ENCODE results near the gene CHAT.

Gene CHAT

DNA sequence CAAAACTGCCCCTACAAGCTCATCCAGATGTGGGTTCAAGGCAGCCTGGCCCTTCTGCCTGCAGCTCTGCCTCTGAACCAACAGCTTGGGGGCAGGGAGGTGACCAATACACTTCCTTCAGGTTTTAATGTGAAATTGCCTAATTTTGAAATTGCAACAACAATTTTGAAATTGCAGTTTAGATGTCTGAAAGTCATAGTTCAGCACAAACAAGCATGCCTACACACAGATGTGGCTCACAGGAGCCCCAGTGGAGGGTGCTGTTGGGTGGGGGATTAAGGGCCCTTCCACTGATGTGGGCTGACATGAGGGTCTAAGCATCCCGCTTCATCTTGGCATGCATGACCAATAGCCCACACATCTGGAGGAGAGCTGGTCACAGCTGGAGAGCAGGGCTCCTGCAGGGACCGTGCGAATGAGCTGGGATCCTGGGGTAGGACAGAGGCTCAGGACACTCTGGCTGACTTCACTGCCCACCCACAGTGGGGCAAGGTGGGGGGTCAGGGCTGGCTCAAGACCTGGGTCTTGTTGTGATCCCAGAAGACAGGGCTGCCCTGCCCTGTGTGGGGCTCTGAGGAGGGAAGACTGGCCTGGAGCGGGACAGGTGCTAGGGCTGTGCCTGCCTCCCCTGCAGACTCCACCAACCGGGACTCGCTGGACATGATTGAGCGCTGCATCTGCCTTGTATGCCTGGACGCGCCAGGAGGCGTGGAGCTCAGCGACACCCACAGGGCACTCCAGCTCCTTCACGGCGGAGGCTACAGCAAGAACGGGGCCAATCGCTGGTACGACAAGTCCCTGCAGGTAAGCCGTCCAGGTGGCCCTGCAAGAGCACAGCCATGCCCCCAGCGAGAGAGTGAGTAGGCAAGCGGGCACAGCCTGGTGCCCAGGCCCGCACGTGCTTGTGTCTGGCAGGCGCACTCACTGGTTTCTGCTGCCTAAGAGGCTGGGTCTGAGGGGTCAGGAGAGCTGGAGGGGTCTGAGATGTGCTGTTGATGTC is 32.3 kb downstream of the CHAT start:
- no peak for TF ChIP-seq Cebpa-rat (IDR thresholded peaks at IDR 0.05)
- Histone ChIP-seq H3K4me3 (no peak overlapping the region), H3K27me3 (no peaks in the 10 kb centered on the region), H3K36me3 (no peaks in the 10 kb centered on the region), H3K4me1 (peaks cover 31 to 77% (median 71%) of the 10 kb centered on the region in 10 experiments), H3K27ac (peak overlapping the region in 4 of 11 experiments; percentile 86 to 95 (median 90); a peak in 6 of 22 replicates), H3K4me2 (peak overlapping the region in 10 of 11 experiments; percentile 11 to 93 (median 90); a peak in 16 of 22 replicates), H3K9me3 (replicated peaks in 1 of 11) (no peaks in the 10 kb centered on the region), H3K9ac (no peak overlapping the region), H4K20me1 (no peaks in the 10 kb centered on the region)

GRCh38 chr10:49647554-49647953 is 33.7 kb downstream of the CHAT start:
- peak overlapping the region in 5 of 11 experiments; percentile 76 to 95 (median 89); a peak in 7 of 22 replicates for H3K27ac ChIP-seq
- no peak overlapping the region for H3K4me3 ChIP-seq
- TF ChIP-seq Cebpa-rat (IDR thresholded peaks at IDR 0.05): no peak
- peaks cover 31 to 91% (median 85%) of the 10 kb centered on the region in 10 experiments for H3K4me1 ChIP-seq
- H3K27me3 ChIP-seq: no peaks in the 10 kb centered on the region
- no peaks in the 10 kb centered on the region for H4K20me1 ChIP-seq
- H3K9ac ChIP-seq: peak overlapping the region in 4 of 11 experiments; percentile 67 to 80 (median 76); a peak in 5 of 22 replicates
- H3K9me3 ChIP-seq (replicated peaks in 1 of 11): no peaks in the 10 kb centered on the region
- no peaks in the 10 kb centered on the region for H3K36me3 ChIP-seq
- peak overlapping the region in 9 of 11 experiments; percentile 66 to 93 (median 90); a peak in 17 of 22 replicates for H3K4me2 ChIP-seq

DNA sequence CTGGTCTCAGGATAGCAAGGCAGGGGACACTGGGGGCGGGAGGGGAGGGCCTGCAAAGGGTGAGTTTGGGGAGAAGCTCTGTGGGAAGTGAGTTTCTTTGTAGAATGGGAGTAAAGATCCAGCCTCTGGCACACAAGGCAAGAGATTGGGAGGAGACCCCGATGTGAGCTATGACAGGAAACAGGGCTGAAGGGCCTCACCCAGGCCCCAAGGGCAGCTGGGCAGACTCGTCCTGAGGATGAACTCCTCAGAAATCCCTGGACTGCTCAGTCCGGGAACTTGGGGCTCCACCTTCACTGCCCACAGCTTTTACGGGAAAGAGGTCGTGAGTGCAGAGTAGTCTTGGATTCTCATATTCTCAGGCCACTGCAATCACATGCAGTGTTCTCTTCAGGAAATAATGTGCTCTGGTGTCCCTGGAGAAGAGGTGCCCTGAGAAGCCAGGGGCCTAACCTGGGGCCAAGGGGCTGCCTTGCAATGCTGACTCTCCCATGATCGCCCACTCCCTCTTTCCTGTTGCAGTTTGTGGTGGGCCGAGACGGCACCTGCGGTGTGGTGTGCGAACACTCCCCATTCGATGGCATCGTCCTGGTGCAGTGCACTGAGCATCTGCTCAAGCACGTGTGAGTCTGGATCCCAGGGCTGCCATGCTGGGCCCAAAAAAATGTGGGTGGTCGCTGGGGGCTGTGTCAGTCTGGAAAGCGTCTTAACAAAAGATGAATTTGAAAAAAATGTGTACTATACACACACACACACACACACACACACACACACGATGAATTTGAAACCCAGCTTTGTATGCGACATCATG is 34.4 kb downstream of the CHAT start:
- Histone ChIP-seq H3K4me2 (peak overlapping the region; percentile 66 to 93 (median 89)), H3K27ac (peak overlapping the region in 8 of 11 experiments; percentile 70 to 95 (median 81); a peak in 14 of 22 replicates), H3K9ac (peak overlapping the region in 6 of 11 experiments; percentile 25 to 80 (median 72); a peak in 10 of 22 replicates), H4K20me1 (no peaks in the 10 kb centered on the region), H3K4me1 (peaks cover 31 to 97% (median 90%) of the 10 kb centered on the region in 10 experiments), H3K27me3 (no peaks in the 10 kb centered on the region), H3K9me3 (replicated peaks in 1 of 11) (no peaks in the 10 kb centered on the region), H3K4me3 (peak overlapping the region in 3 of 10 experiments; percentile 15 to 34 (median 29); a peak in 4 of 20 replicates), H3K36me3 (no peaks in the 10 kb centered on the region)
- TF ChIP-seq Cebpa-rat (IDR thresholded peaks at IDR 0.05): no peak

DNA sequence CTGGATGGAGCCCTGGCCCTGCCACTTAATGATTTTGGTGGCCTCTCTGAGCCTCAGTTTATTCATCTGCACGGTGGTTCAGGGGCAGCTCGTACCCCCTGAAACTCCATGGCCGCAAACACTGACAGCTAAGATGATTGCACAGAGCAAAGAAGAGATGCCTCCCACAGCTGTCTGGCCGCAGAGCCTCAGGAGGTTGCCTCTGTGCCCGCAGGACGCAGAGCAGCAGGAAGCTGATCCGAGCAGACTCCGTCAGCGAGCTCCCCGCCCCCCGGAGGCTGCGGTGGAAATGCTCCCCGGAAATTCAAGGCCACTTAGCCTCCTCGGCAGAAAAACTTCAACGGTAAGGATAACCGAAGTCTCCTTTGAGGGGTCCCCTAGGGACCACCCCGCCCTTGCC is 35.5 kb downstream of the CHAT start:
- H4K20me1 ChIP-seq: no peaks in the 10 kb centered on the region
- H3K27ac ChIP-seq: peak overlapping the region in 9 of 11 experiments; percentile 47 to 95 (median 76); a peak in 18 of 22 replicates
- peak overlapping the region in 10 of 11 experiments; percentile 42 to 80 (median 60); a peak in 16 of 22 replicates for H3K9ac ChIP-seq
- no peaks in the 10 kb centered on the region for H3K9me3 ChIP-seq (replicated peaks in 1 of 11)
- no peaks in the 10 kb centered on the region for H3K27me3 ChIP-seq
- peak overlapping the region; percentile 66 to 93 (median 89) for H3K4me2 ChIP-seq
- peaks cover 31 to 99% (median 89%) of the 10 kb centered on the region in 10 experiments for H3K4me1 ChIP-seq
- H3K36me3 ChIP-seq: no peaks in the 10 kb centered on the region
- peak in 2 of 11 experiments; percentile 31 to 71; a peak in 3 of 22 replicates for TF ChIP-seq Cebpa-rat (IDR thresholded peaks at IDR 0.05)
- H3K4me3 ChIP-seq: peak overlapping the region in 8 of 10 experiments; percentile 15 to 55 (median 36); a peak in 14 of 20 replicates

DNA sequence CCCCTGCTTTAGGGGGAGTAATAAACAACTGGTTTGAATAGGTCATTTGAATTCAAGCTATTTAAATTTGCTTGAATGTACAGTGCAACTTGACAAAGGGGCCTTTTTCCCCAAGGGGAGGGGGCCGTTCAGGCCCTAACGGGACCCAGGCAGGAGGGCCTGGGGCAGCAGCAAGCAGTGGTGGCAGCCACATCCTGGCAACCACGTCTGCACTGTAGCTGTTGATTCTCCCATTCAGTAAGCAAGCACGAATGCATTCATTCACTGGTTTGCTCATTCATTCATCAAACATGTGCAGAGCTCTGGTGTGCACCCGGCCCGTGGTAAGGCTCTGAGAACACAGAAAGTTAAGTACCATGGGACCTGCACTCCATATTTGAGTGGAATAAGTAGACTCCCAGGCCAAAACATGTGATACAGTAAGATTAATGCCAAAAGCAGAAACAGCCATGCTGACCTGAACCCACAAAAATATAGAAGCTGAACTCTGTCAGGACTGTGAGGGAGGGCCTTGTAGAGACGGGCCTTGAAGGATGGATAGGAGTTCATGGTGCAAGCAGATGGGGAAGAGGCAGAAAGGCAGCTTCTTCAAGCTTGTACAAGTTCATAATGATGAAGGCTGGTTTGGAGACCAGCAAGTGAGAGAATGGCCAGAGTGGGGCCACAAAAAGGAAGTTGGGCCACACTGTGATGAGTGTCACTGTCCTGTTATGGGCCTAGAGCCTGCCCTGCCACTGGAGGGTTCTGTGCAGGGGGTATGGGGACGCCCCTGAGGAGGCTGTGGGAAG is 36.3 kb downstream of the CHAT start:
- peak overlapping the region in 6 of 11 experiments; percentile 57 to 80 (median 70); a peak in 10 of 22 replicates for H3K9ac ChIP-seq
- peak overlapping the region; percentile 66 to 93 (median 89) for H3K4me2 ChIP-seq
- H3K27me3 ChIP-seq: no peaks in the 10 kb centered on the region
- peak overlapping the region in 9 of 11 experiments; percentile 47 to 95 (median 76); a peak in 18 of 22 replicates for H3K27ac ChIP-seq
- no peaks in the 10 kb centered on the region; a peak in 1 of 22 replicates for H3K9me3 ChIP-seq (replicated peaks in 1 of 11)
- no peaks in the 10 kb centered on the region for H3K36me3 ChIP-seq
- H4K20me1 ChIP-seq: no peaks in the 10 kb centered on the region
- TF ChIP-seq Cebpa-rat (IDR thresholded peaks at IDR 0.05): no peak
- peak overlapping the region in 3 of 10 experiments; percentile 28 to 37 (median 31); a peak in 4 of 20 replicates for H3K4me3 ChIP-seq
- H3K4me1 ChIP-seq: peaks cover 38 to 97% (median 85%) of the 10 kb centered on the region in 10 experiments

GRCh38 chr10:49650724-49651034 is 36.8 kb downstream of the CHAT start:
- Histone ChIP-seq H3K4me3 (no peak overlapping the region; a peak in 2 of 20 replicates), H3K4me1 (peaks cover 40 to 95% (median 84%) of the 10 kb centered on the region in 10 experiments), H3K9me3 (replicated peaks in 1 of 11) (no peaks in the 10 kb centered on the region; a peak in 1 of 22 replicates), H3K9ac (peak overlapping the region in 4 of 11 experiments; percentile 63 to 80 (median 76); a peak in 5 of 22 replicates), H3K36me3 (no peaks in the 10 kb centered on the region), H4K20me1 (no peaks in the 10 kb centered on the region), H3K27ac (peak overlapping the region in 9 of 11 experiments; percentile 15 to 95 (median 76); a peak in 15 of 22 replicates), H3K4me2 (peak overlapping the region in 10 of 11 experiments; percentile 66 to 93 (median 90); a peak in 19 of 22 replicates), H3K27me3 (no peaks in the 10 kb centered on the region)
- TF ChIP-seq Cebpa-rat (IDR thresholded peaks at IDR 0.05): no peak

GRCh38 chr10:49651039-49651835 is 37.4 kb downstream of the CHAT start:
- Histone ChIP-seq H3K4me2 (peak overlapping the region in 9 of 11 experiments; percentile 66 to 93 (median 90); a peak in 18 of 22 replicates), H4K20me1 (no peaks in the 10 kb centered on the region), H3K9ac (peak overlapping the region in 4 of 11 experiments; percentile 11 to 80 (median 70); a peak in 3 of 22 replicates), H3K4me1 (peaks cover 40 to 95% (median 79%) of the 10 kb centered on the region in 10 experiments), H3K36me3 (no peaks in the 10 kb centered on the region), H3K9me3 (replicated peaks in 1 of 11) (peaks cover 0 to 1% (median 0%) of the 10 kb centered on the region in 11 experiments; a peak in 1 of 22 replicates), H3K27ac (peak overlapping the region in 8 of 11 experiments; percentile 15 to 95 (median 81); a peak in 11 of 22 replicates), H3K27me3 (no peaks in the 10 kb centered on the region), H3K4me3 (no peak overlapping the region; a peak in 2 of 20 replicates)
- TF ChIP-seq Cebpa-rat (IDR thresholded peaks at IDR 0.05): no peak

Data from BLaER1 treated with 17β-estradiol and CSF1 and Interleukin-3, amounts not matched to agents 10 nM and 100 nM (cell line).